HepG2 (cell line): ENCODE measurements around the gene SYNJ2. TPM values are rescaled to one million over a fixed set of nuclear protein-coding genes. Genes with fewer than 3 reads are reported as not detected.

Source experiments
- EHMT2 ChIP-seq: fragments of 200-600 bp; sonication (generic); IDR thresholded peaks from 2 replicates; pipeline ENCODE4 v1.7.0; 2017; ENCODE audit warnings: antibody characterized with exemption, low read depth, low read length, borderline replicate concordance
- ELF1 ChIP-seq: sonication (generic); formaldehyde crosslinking; IDR thresholded peaks from 2 replicates; pipeline ENCODE4 v1.4.0; 2020; ENCODE audit warnings: missing genetic modification reagents
- GATAD1 ChIP-seq: IDR thresholded peaks from 2 replicates; pipeline ENCODE4 v1.6.1; 2016; ENCODE audit warnings: missing genetic modification reagents, missing compliant biosample characterization
- GMEB1 ChIP-seq: sonication (generic); formaldehyde crosslinking; IDR thresholded peaks from 2 replicates; pipeline ENCODE4 v1.5.1; 2020; ENCODE audit warnings: missing genetic modification reagents, mild to moderate bottlenecking, borderline replicate concordance
- HNF1A ChIP-seq, 2 experiments: sonication (generic) in 1 of 2; formaldehyde crosslinking in 1 of 2; IDR thresholded peaks; 2 replicates each; pipeline versions ENCODE4 v1.4.0 to v1.6.1; 2016 to 2020; ENCODE audit warnings: borderline replicate concordance in 1 of 2, low read depth in 1 of 2, mild to moderate bottlenecking in 1 of 2, missing genetic modification reagents in 1 of 2
- MIXL1 ChIP-seq: IDR thresholded peaks from 2 replicates; pipeline ENCODE4 v1.6.1; 2016
- RARA ChIP-seq: IDR thresholded peaks from 2 replicates; pipeline ENCODE4 v1.6.1; 2016; ENCODE audit warnings: missing genetic modification reagents, missing compliant biosample characterization
- RXRA ChIP-seq: sonication (generic); formaldehyde crosslinking; IDR thresholded peaks from 2 replicates; pipeline ENCODE4 v1.5.1; 2020; ENCODE audit warnings: missing genetic modification reagents
- SKIL ChIP-seq: sonication (generic); formaldehyde crosslinking; IDR thresholded peaks from 2 replicates; pipeline ENCODE4 v1.8.0; 2022; ENCODE audit warnings: missing genetic modification reagents, mild to moderate bottlenecking, moderate library complexity, borderline replicate concordance
- SRY ChIP-seq: sonication (generic); formaldehyde crosslinking; IDR thresholded peaks from 2 replicates; pipeline ENCODE4 v1.8.0; 2022; ENCODE audit warnings: mild to moderate bottlenecking, missing genetic modification reagents
- U2AF2 ChIP-seq: fragments of 200-400 bp; formaldehyde crosslinking; IDR thresholded peaks from 2 replicates; pipeline ENCODE4 v1.6.1; 2017; ENCODE audit warnings: low read depth, mild to moderate bottlenecking, low read length
- ZBTB7A ChIP-seq: sonication (generic); formaldehyde crosslinking; IDR thresholded peaks from 2 replicates; pipeline ENCODE4 v1.8.0; 2022; ENCODE audit warnings: mild to moderate bottlenecking, missing genetic modification reagents
- ZFP1 ChIP-seq: IDR thresholded peaks from 2 replicates; pipeline ENCODE4 v1.6.1; 2016
- ZNF639 ChIP-seq: conservative IDR thresholded peaks from 2 replicates; pipeline ENCODE4 v1.6.1; 2018; ENCODE audit warnings: missing genetic modification reagents
- polyA plus RNA-seq, 8 experiments: library from polyadenylated mRNA; depleted of rRNA in 3 of 8; stranded (reverse) in 7 of 8; unstranded in 1 of 8; fragments of >200 nt; fragmentation: Illumina TruSeq in 4 of 8; extraction: Trizol in 4 of 8; gene quantifications; 2 replicates each; pipeline versions ENCODE4 v1.2.1 to v1.2.3, GENCODE V29; 2011 to 2016; ENCODE audit warnings: low read depth in 4 of 8, missing spikeins in 1 of 8, mixed read lengths in 1 of 8; ENCODE audit not compliant: insufficient read depth in 1 of 8
- total RNA-seq, 5 experiments: library from RNA; depleted of rRNA; stranded (reverse); fragments of >200 nt; fragmentation: Illumina TruSeq; extraction: Trizol; gene quantifications; 2 replicates each; pipeline ENCODE4 v1.2.3, GENCODE V29; 2016; ENCODE audit warnings: low read depth in 1 of 5
- TF ChIP-seq, protein P1 (sequence below): sonication (generic); formaldehyde crosslinking; conservative IDR thresholded peaks from 2 replicates; pipeline ENCODE4 v1.8.0; 2022; ENCODE audit warnings: low read depth, missing genetic modification reagents
- TF ChIP-seq, protein P2 (sequence below): sonication (generic); formaldehyde crosslinking; IDR thresholded peaks from 2 replicates; pipeline ENCODE4 v1.4.0; 2020; ENCODE audit warnings: mild to moderate bottlenecking, missing genetic modification reagents

The SYNJ2 gene
- total and polyA plus RNA-seq, 2 of the 13 experiments (the other 11 are each of a cell fraction or from before 2014, with no cell fraction given) = 39.1 to 57.6 TPM

DNA sequence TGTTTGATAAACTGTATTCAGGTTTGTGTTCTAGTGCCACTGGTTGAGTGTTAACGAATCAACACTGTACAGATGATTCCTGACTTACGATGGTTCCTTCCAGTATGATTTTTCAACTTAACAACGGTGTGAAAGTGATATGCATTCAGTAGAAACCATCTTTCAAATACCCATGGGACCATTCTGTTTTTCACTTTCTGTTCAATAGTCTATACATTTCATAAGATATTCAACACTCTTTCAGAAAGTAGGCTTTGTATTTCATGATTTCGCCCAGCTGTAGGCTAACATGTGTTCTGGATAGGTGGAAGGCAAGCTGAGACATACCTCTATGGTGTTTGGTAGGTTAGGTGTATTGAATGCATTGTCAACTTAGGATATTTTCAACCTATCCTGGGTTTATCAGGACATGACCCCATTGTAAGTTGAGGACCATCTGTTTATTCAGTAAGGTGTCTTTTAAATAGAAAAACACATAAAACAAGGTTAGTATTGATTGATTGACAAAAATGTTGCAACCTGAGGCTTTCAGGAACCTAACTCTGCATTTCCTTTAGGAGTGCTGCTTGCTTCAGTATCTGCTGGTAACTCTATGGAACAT lies 32.3 kb downstream of the SYNJ2 start (continued):
- TF ChIP-seq, protein P1, sequence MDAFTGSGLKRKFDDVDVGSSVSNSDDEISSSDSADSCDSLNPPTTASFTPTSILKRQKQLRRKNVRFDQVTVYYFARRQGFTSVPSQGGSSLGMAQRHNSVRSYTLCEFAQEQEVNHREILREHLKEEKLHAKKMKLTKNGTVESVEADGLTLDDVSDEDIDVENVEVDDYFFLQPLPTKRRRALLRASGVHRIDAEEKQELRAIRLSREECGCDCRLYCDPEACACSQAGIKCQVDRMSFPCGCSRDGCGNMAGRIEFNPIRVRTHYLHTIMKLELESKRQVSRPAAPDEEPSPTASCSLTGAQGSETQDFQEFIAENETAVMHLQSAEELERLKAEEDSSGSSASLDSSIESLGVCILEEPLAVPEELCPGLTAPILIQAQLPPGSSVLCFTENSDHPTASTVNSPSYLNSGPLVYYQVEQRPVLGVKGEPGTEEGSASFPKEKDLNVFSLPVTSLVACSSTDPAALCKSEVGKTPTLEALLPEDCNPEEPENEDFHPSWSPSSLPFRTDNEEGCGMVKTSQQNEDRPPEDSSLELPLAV = no peak
- peak; percentile 80 for TF ChIP-seq RARA
- no peak for TF ChIP-seq GMEB1 (CRISPR knock-in tag)
- no peak; the same call in 1 of the 2 replicates for TF ChIP-seq ZNF639 (CRISPR knock-in tag)
- TF ChIP-seq EHMT2 = no peak
- no peak for TF ChIP-seq ELF1 (CRISPR knock-in tag)
- no peak for TF ChIP-seq RXRA (CRISPR knock-in tag)
- 0 out of 2 replicates have a peak, but pooled peaks have one; percentile 42 for TF ChIP-seq MIXL1 (CRISPR knock-in tag)
- TF ChIP-seq GATAD1 = 0 out of 2 replicates have a peak, but pooled peaks have one; percentile 31
- TF ChIP-seq HNF1A (IDR thresholded peaks at IDR 0.05; ENCODE audit: low read depth) = no peak
- no peak for TF ChIP-seq HNF1A (CRISPR knock-in tag; IDR thresholded peaks at IDR 0.05; ENCODE audit: borderline replicate concordance)
- TF ChIP-seq SRY (CRISPR knock-in tag) = no peak
- TF ChIP-seq ZFP1 (CRISPR knock-in tag) = no peak
- TF ChIP-seq ZBTB7A (CRISPR knock-in tag) = no peak
- no peak for TF ChIP-seq U2AF2
- TF ChIP-seq SKIL = no peak
- TF ChIP-seq, protein P2, sequence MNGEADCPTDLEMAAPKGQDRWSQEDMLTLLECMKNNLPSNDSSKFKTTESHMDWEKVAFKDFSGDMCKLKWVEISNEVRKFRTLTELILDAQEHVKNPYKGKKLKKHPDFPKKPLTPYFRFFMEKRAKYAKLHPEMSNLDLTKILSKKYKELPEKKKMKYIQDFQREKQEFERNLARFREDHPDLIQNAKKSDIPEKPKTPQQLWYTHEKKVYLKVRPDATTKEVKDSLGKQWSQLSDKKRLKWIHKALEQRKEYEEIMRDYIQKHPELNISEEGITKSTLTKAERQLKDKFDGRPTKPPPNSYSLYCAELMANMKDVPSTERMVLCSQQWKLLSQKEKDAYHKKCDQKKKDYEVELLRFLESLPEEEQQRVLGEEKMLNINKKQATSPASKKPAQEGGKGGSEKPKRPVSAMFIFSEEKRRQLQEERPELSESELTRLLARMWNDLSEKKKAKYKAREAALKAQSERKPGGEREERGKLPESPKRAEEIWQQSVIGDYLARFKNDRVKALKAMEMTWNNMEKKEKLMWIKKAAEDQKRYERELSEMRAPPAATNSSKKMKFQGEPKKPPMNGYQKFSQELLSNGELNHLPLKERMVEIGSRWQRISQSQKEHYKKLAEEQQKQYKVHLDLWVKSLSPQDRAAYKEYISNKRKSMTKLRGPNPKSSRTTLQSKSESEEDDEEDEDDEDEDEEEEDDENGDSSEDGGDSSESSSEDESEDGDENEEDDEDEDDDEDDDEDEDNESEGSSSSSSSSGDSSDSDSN = no peak
